Mesothelial cell of epicardium (in vitro differentiated cells): ENCODE data around the gene TAC4. TPM values are rescaled to one million over a fixed set of nuclear protein-coding genes. Genes with fewer than 3 reads are reported as not detected.
"Not testable (repeated sequence)": the region's sequence is repeated elsewhere in the genome, so short reads cannot be mapped to it uniquely, and the experiment has no call there.

Experiments
- DNase-seq, 2 experiments: peaks; one replicate each; pipeline ENCODE4 v3.0.0; 2021; ENCODE audit warnings: low spot score in 2 of 2; ENCODE audit not compliant: unreplicated experiment in 2 of 2
- H3K27ac Mint-ChIP-seq: 2 replicates; pipeline ENCODE4 v1.8.0; 2021; ENCODE audit warnings: mixed read lengths
- H3K27me3 Mint-ChIP-seq: 2 replicates; pipeline ENCODE4 v1.8.0; 2021; ENCODE audit warnings: low read depth, mixed read lengths
- H3K36me3 Mint-ChIP-seq: 2 replicates; pipeline ENCODE4 v1.8.0; 2021; ENCODE audit warnings: mixed read lengths
- H3K4me1 Mint-ChIP-seq: 2 replicates; pipeline ENCODE4 v1.8.0; 2021; ENCODE audit warnings: mixed read lengths
- H3K4me3 Mint-ChIP-seq: 2 replicates; pipeline ENCODE4 v1.8.0; 2021; ENCODE audit warnings: mild to moderate bottlenecking, moderate library complexity, mixed read lengths
- H3K9me3 Mint-ChIP-seq: 2 replicates; pipeline ENCODE4 v1.8.0; 2021; ENCODE audit warnings: mixed read lengths
- CTCF ChIP-seq: fragments of 200-600 bp; sonication (generic); IDR thresholded peaks from one replicate; pipeline ENCODE4 v1.5.0; 2021; ENCODE audit warnings: antibody characterized with exemption; ENCODE audit not compliant: unreplicated experiment
- total RNA-seq: library from RNA; stranded (reverse); gene quantifications from 3 replicates; pipeline ENCODE4 v1.2.1, GENCODE V29; 2021

Gene TAC4
- total RNA-seq, 1 donor from 2014 or later: not detected

DNA sequence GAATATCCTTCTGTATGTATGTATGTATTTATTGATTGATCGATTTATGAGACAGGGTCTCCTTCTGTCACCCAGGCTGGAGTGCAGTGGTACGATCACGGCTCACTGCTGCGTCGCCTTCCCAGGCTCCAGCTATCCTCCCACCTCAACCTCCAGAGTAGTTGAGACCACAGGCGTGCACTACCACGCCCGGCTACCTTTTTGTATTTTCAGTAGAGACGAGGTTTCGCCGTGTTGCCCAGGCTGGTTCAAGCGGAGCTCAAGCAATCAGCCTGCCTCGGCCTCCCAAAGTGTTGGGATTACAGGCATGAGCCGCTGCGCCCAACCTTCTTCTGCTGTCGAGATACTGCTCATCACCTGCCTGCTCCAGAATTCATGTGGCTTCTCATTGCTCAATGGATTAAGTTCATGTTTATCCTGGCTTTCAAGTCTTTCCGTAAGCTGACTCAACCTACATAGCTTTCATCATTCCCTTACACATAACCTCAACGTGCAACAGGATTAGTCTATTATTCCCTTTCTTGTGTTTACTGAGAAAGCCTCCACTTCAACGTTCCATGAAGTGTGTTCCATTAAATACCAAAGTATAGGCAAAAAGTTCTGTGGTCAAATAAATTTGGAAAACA is 13.6 kb downstream of the TAC4 start:
- H3K9me3 Mint-ChIP-seq: no peaks in the 10 kb centered on the region
- H3K27me3 Mint-ChIP-seq: no peaks in the 10 kb centered on the region
- no peak overlapping the region for H3K27ac Mint-ChIP-seq
- DNase-seq: no peak
- TF ChIP-seq CTCF: no peak
- H3K4me1 Mint-ChIP-seq: peaks cover 12% of the 10 kb centered on the region
- peaks cover 20% of the 10 kb centered on the region for H3K36me3 Mint-ChIP-seq
- H3K4me3 Mint-ChIP-seq: no peak overlapping the region

- no peak for DNase-seq
- peaks cover 25% of the 10 kb centered on the region for H3K36me3 Mint-ChIP-seq
- no peaks in the 10 kb centered on the region for H3K9me3 Mint-ChIP-seq
- H3K27me3 Mint-ChIP-seq: no peaks in the 10 kb centered on the region
- no peak overlapping the region for H3K4me3 Mint-ChIP-seq
- TF ChIP-seq CTCF: no peak
- no peak overlapping the region for H3K27ac Mint-ChIP-seq
- H3K4me1 Mint-ChIP-seq: peaks cover 11% of the 10 kb centered on the region
These were observed 14.8 kb downstream of the TAC4 start for GRCh38 chr17:49832840-49833599.

- Mint-ChIP-seq H3K9me3 (no peaks in the 10 kb centered on the region), H3K27ac (peak overlapping the region; percentile 71), H3K4me1 (peaks cover 2% of the 10 kb centered on the region), H3K4me3 (no peak overlapping the region), H3K36me3 (peaks cover 43% of the 10 kb centered on the region), H3K27me3 (no peaks in the 10 kb centered on the region)
- DNase-seq: no peak
- no peak for TF ChIP-seq CTCF
These were observed 17.3 kb downstream of the TAC4 start for GRCh38 chr17:49830605-49831004.

DNA sequence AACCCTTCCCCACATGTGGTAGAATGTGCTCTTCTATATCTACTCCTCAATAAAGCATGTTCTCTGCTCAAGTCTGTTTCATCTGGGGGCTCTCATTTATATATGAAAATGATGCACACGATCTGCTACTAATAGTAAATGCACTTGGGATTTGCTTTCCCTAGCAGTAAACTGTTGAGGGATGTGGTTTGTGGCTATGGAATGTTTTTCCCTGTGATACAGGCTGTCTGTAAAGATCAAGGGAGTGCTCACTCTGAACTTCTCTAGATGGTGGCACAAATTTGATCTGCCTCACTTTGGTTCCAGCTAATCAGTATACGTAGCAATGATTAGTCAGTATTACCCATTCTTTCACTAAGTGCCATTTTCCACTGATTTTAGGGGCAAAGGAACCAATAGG is 18.8 kb downstream of the TAC4 start:
- Mint-ChIP-seq H3K27me3 (no peaks in the 10 kb centered on the region), H3K27ac (no peak overlapping the region), H3K36me3 (peaks cover 42% of the 10 kb centered on the region), H3K4me1 (no peaks in the 10 kb centered on the region), H3K4me3 (no peak overlapping the region), H3K9me3 (no peaks in the 10 kb centered on the region)
- TF ChIP-seq CTCF: no peak
- DNase-seq: no peak

DNA sequence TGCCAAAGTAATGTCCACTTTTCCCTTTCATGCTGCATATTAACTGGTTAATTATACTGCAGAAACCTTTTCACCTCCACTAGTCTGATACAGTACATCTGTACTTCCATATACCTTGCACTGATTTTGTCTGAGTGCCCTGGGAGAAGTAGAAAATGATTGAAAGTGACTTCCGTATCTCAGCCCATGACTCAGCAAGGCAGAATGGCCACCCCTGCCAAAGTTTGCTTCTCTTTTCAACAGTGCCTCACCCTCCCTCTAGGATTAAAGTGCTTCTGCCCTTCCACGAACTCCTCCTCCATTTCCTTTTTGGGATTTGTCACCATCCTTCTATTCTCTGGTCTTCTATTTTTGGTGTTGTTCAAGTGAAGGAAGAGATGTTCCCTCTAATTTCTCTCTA is 19.5 kb downstream of the TAC4 start:
- peaks cover 41% of the 10 kb centered on the region for H3K36me3 Mint-ChIP-seq
- H3K27me3 Mint-ChIP-seq, H3K9me3 Mint-ChIP-seq, H3K4me3 Mint-ChIP-seq, H3K4me1 Mint-ChIP-seq, H3K27ac Mint-ChIP-seq, DNase-seq: not testable (repeated sequence)

- H3K27me3 Mint-ChIP-seq: no peaks in the 10 kb centered on the region
- no peak overlapping the region for H3K27ac Mint-ChIP-seq
- H3K4me1 Mint-ChIP-seq: peaks cover 12% of the 10 kb centered on the region
- DNase-seq: no peak
- no peak for TF ChIP-seq CTCF
- H3K9me3 Mint-ChIP-seq: no peaks in the 10 kb centered on the region
- peaks cover 42% of the 10 kb centered on the region for H3K36me3 Mint-ChIP-seq
- no peak overlapping the region for H3K4me3 Mint-ChIP-seq
These were observed 22.2 kb downstream of the TAC4 start for GRCh38 chr17:49825645-49826044.
